Caco-2 (cell line): ENCODE data around the gene AADACL4. TPM values are rescaled to one million over a fixed set of nuclear protein-coding genes. Genes with fewer than 3 reads are reported as not detected.

Experiments
- BruUV-seq: library from RNA; stranded (reverse); fragments of 400-500 nt; replicated peaks from 2 replicates; lab custom pipeline; 2021; lab: Mats Ljungman, UMichigan
- CTCF ChIA-PET: fragments of 300-600 bp; sonication (Branson Sonifier 250); formaldehyde crosslinking; loops from one replicate; lab custom pipeline; 2022; ENCODE audit warnings: antibody characterized with exemption; lab: Charles Lee
- POLR2A ChIA-PET: fragments of 300-600 bp; sonication (Branson Sonifier 250); formaldehyde crosslinking; loops from one replicate; lab custom pipeline; 2022; ENCODE audit warnings: antibody characterized with exemption; lab: Charles Lee
- DNase-seq, 2 experiments: peaks; one replicate each; pipeline versions ENCODE4 v3.0.0 to v3.0.0-alpha.2; 2020 to 2022
- H3K27me3 ChIP-seq: replicated peaks from 2 replicates; pipeline ENCODE4 v1.6.0; 2011; ENCODE audit warnings: low read length; ENCODE audit not compliant: control insufficient read depth, insufficient read depth
- H3K36me3 ChIP-seq: 2 replicates; pipeline ENCODE4 v1.5.1; 2011; ENCODE audit warnings: low read length; ENCODE audit not compliant: control insufficient read depth, insufficient read depth
- H3K4me1 ChIP-seq: fragments of 250-450 bp; sonication (Bioruptor Pico); 2 replicates; pipeline ENCODE4 v1.5.1; 2020; ENCODE audit warnings: mild to moderate bottlenecking
- H3K4me3 ChIP-seq: 2 replicates; pipeline ENCODE4 v1.5.1; 2011; ENCODE audit warnings: low read depth, mild to moderate bottlenecking, control low read depth, low read length
- H3K9me3 ChIP-seq: fragments of 250-450 bp; sonication (Bioruptor Pico); 2 replicates; pipeline ENCODE4 v1.5.1; 2020; ENCODE audit warnings: mild to moderate bottlenecking, moderate library complexity
- H3K27ac Mint-ChIP-seq: one replicate; pipeline ENCODE4 v1.8.0; 2022; ENCODE audit warnings: mixed read lengths; ENCODE audit not compliant: unreplicated experiment
- H3K27me3 Mint-ChIP-seq: one replicate; pipeline ENCODE4 v1.8.0; 2022; ENCODE audit warnings: mixed read lengths; ENCODE audit not compliant: insufficient read depth, unreplicated experiment
- H3K36me3 Mint-ChIP-seq: one replicate; pipeline ENCODE4 v1.8.0; 2022; ENCODE audit warnings: mild to moderate bottlenecking, mixed read lengths; ENCODE audit not compliant: insufficient read depth, unreplicated experiment
- H3K4me1 Mint-ChIP-seq: one replicate; pipeline ENCODE4 v1.8.0; 2022; ENCODE audit warnings: low read depth, mixed read lengths; ENCODE audit not compliant: unreplicated experiment
- H3K4me3 Mint-ChIP-seq: one replicate; pipeline ENCODE4 v1.8.0; 2022; ENCODE audit warnings: mild to moderate bottlenecking, moderate library complexity, mixed read lengths; ENCODE audit not compliant: unreplicated experiment
- H3K9me3 Mint-ChIP-seq: one replicate; pipeline ENCODE4 v1.8.0; 2022; ENCODE audit warnings: mixed read lengths; ENCODE audit not compliant: unreplicated experiment
- intact Hi-C: fragments of 100-400 bp; cut with micrococcal nuclease; formaldehyde crosslinking; loops from one replicate; pipeline ENCODE4 v1.10.0; 2022; ENCODE audit not compliant: unreplicated experiment
- total RNA-seq: library from RNA; stranded (reverse); gene quantifications from 2 replicates; pipeline ENCODE4 v1.2.3, GENCODE V29; 2022
- TF ChIP-seq, protein P1 (sequence below), 2 experiments: fragments of 200-600 bp in 1 of 2; IDR thresholded peaks; 1 replicate in 1 of 2; 2 replicates in 1 of 2; pipeline versions ENCODE4 v1.5.1 to v1.8.0; 2011 to 2022; ENCODE audit warnings: antibody characterized with exemption in 1 of 2, control low read depth in 1 of 2, inconsistent platforms in 1 of 2, low read depth in 1 of 2, low read length in 1 of 2, mild to moderate bottlenecking in 1 of 2, moderate library complexity in 1 of 2; ENCODE audit not compliant: insufficient read depth in 1 of 2, severe bottlenecking in 1 of 2, unreplicated experiment in 1 of 2

AADACL4 gene
- total RNA-seq, 1 experiment from 2014 or later, result not detected

DNA sequence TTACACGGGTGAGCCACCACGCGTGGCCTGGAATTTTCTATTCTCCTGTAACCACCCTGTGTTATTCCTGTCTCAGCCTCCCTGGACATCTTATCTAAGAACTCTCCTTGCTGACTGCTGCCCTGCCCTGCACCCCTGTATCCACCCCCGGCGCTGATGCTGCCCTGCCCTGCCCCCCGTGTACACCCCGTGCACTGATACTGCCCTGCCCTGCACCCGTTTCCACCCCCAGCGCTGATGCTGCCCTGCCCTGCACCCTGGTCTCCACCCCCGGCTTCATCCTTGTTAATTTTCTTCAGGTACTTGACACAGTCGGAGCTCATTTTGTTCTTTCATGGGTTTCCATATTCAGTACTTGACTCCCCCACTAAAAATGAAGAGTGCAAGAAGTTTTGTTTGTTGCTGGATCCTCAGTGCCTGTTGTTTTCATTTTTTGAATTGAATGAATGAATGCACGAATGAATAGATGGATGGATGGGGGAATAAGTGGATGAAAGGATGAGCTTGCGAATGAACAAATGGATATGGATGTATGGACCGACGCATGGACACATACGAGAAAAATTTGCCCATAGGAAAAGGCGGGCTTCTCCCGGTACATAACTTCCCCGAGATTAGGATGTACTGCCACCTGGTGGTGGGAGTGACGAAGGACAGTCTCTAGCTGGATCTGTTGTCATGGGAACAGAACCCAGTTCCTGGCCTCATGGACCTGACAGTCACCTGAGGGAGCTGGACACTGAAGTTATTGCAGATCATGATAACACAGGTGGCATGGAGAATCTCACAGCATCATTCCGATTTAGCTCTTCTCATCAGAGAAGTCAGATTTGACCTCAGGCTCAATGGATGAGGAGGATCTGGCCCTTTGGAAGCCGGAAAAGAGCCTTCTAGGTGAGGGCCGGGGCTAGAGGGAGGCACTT is 14.9 kb downstream of the AADACL4 start:
- POLR2A ChIA-PET, result no interaction called here

GRCh38 chr1:12661606-12662219 is 17.8 kb downstream of the AADACL4 start:
- H3K27me3 ChIP-seq, result no peaks in the 10 kb centered on the region
- CTCF ChIA-PET, result no interaction called here
- Mint-ChIP-seq H3K36me3 (peaks cover 4% of the 10 kb centered on the region), H3K9me3 (peaks cover 18% of the 10 kb centered on the region), H3K27me3 (no peaks in the 10 kb centered on the region), H3K4me1 (no peaks in the 10 kb centered on the region), H3K4me3 (no peak overlapping the region), H3K27ac (no peak overlapping the region)
- POLR2A ChIA-PET, result no interaction called here
- H3K4me1 ChIP-seq, result no peaks in the 10 kb centered on the region
- BruUV-seq, result no TSS peak
- TF ChIP-seq, protein P1, sequence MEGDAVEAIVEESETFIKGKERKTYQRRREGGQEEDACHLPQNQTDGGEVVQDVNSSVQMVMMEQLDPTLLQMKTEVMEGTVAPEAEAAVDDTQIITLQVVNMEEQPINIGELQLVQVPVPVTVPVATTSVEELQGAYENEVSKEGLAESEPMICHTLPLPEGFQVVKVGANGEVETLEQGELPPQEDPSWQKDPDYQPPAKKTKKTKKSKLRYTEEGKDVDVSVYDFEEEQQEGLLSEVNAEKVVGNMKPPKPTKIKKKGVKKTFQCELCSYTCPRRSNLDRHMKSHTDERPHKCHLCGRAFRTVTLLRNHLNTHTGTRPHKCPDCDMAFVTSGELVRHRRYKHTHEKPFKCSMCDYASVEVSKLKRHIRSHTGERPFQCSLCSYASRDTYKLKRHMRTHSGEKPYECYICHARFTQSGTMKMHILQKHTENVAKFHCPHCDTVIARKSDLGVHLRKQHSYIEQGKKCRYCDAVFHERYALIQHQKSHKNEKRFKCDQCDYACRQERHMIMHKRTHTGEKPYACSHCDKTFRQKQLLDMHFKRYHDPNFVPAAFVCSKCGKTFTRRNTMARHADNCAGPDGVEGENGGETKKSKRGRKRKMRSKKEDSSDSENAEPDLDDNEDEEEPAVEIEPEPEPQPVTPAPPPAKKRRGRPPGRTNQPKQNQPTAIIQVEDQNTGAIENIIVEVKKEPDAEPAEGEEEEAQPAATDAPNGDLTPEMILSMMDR (IDR thresholded peaks at IDR 0.05; ENCODE audit: insufficient read depth in 1 of 2, low read depth in 1 of 2, low read length in 1 of 2, severe bottlenecking in 1 of 2, unreplicated experiment in 1 of 2), result no peak
- H3K36me3 ChIP-seq, result no peaks in the 10 kb centered on the region
- no peak overlapping the region for H3K4me3 ChIP-seq
- H3K9me3 ChIP-seq, result no peaks in the 10 kb centered on the region
- intact Hi-C loops, result no loop called here
- no peak for DNase-seq

More for the DNA sequence above, 14.9 kb downstream of the AADACL4 start:
- intact Hi-C loops, result loop anchor here (1.0 to 5.0 kb wide), 2 partner anchors 344 to 386 kb away; no protein-coding TSS in a partner anchor
- Histone ChIP-seq H3K36me3 (no peaks in the 10 kb centered on the region; the same call in 1 of the 2 replicates), H3K4me1 (peaks cover 15% of the 10 kb centered on the region), H3K9me3 (peaks cover 15% of the 10 kb centered on the region), H3K27me3 (no peaks in the 10 kb centered on the region), H3K4me3 (no peak overlapping the region)
- Mint-ChIP-seq H3K9me3 (peaks cover 26% of the 10 kb centered on the region), H3K27me3 (no peaks in the 10 kb centered on the region), H3K4me1 (peaks cover 7% of the 10 kb centered on the region), H3K36me3 (peaks cover 10% of the 10 kb centered on the region), H3K4me3 (no peak overlapping the region), H3K27ac (no peak overlapping the region)
- CTCF ChIA-PET, result interaction anchor here (0.6 to 1.8 kb wide), 12 partner anchors 10 to 403 kb away, joined by 3 to 8 read pairs (median 3); no protein-coding TSS in a partner anchor
- no TSS peak for BruUV-seq
- DNase-seq, result peak; percentile 74 to 80
- TF ChIP-seq, protein P1 (IDR thresholded peaks at IDR 0.05; ENCODE audit: insufficient read depth in 1 of 2, low read depth in 1 of 2, low read length in 1 of 2, severe bottlenecking in 1 of 2, unreplicated experiment in 1 of 2), result peak; percentile 82 to 88

DNA sequence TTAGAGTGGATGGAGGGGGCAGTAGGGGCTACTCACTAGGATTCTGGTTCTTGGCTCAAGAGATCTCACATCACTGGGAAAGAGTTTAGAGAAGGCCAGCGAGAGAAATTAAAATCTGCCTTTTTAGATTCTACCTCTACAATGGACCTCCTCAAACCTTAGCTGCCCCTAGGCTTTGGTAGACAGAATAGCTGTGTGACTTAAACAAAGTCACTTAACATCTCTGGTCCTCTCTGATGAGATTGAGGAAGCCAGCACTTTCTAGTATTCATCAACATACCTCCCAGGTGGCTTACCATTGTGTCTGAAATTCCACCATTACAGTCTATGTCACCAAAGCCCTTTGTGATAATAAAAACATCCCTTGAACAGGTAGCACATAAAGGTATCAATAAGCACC is 18.7 kb downstream of the AADACL4 start:
- Mint-ChIP-seq H3K27me3 (no peaks in the 10 kb centered on the region), H3K4me3 (no peak overlapping the region), H3K27ac (no peak overlapping the region), H3K9me3 (peaks cover 10% of the 10 kb centered on the region), H3K36me3 (no peaks in the 10 kb centered on the region), H3K4me1 (no peaks in the 10 kb centered on the region)
- H3K27me3 ChIP-seq, result no peaks in the 10 kb centered on the region
- CTCF ChIA-PET, result no interaction called here
- BruUV-seq, result no TSS peak
- POLR2A ChIA-PET, result no interaction called here
- no peak overlapping the region for H3K4me3 ChIP-seq
- no peaks in the 10 kb centered on the region for H3K4me1 ChIP-seq
- no peaks in the 10 kb centered on the region for H3K9me3 ChIP-seq
- DNase-seq, result no peak
- intact Hi-C loops, result no loop called here
- no peaks in the 10 kb centered on the region for H3K36me3 ChIP-seq
- TF ChIP-seq, protein P1 (IDR thresholded peaks at IDR 0.05; ENCODE audit: insufficient read depth in 1 of 2, low read depth in 1 of 2, low read length in 1 of 2, severe bottlenecking in 1 of 2, unreplicated experiment in 1 of 2), result no peak
